Epithelial cell of esophagus (primary cell): ENCODE measurements around the gene DENND5B.
A peak's percentile ranks its signal among the peaks of the same experiment; 100 is the strongest.

ENCODE experiments used
- DNase-seq: peaks from one replicate; pipeline ENCODE4 v3.0.0; 2010; ENCODE audit warnings: low read depth
- H3K4me3 ChIP-seq: 2 replicates; pipeline ENCODE4 v1.5.1; 2011; ENCODE audit warnings: mild to moderate bottlenecking, low read length, control low read depth
- TF ChIP-seq, protein P1 (sequence below): IDR thresholded peaks from 2 replicates; pipeline ENCODE4 v1.5.1; 2011; ENCODE audit warnings: low read depth, mild to moderate bottlenecking, low read length, control low read depth, inconsistent platforms; ENCODE audit not compliant: insufficient read depth; ENCODE audit errors: missing control alignments

Gene DENND5B

DNA sequence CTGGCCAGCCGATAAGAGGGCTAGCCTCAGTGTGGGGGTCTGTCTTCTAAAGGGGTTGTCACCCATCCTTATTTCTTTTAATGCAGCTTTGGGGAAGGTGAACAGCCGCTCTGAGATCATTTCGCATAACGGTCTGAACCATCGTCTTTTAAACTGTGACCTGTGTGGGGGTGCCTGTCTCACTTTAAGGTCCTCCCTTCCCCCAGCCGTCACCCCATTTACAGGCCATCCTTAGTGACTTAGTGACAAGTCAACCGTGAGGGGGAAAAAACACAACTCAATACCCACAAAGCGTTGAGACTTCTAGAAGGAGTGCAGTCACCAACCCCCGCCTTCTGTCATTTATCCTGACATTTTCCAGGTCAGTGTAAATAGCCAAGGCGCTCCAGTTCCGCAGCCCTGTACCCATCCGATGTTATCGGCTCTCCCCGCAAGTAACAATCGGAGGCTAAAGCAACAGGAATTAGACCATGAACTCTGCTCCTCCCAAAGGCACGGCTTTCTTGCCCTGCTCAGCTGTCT, 505 bp upstream of the DENND5B start:
- TF ChIP-seq, protein P1, sequence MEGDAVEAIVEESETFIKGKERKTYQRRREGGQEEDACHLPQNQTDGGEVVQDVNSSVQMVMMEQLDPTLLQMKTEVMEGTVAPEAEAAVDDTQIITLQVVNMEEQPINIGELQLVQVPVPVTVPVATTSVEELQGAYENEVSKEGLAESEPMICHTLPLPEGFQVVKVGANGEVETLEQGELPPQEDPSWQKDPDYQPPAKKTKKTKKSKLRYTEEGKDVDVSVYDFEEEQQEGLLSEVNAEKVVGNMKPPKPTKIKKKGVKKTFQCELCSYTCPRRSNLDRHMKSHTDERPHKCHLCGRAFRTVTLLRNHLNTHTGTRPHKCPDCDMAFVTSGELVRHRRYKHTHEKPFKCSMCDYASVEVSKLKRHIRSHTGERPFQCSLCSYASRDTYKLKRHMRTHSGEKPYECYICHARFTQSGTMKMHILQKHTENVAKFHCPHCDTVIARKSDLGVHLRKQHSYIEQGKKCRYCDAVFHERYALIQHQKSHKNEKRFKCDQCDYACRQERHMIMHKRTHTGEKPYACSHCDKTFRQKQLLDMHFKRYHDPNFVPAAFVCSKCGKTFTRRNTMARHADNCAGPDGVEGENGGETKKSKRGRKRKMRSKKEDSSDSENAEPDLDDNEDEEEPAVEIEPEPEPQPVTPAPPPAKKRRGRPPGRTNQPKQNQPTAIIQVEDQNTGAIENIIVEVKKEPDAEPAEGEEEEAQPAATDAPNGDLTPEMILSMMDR: no peak
- DNase-seq: peak; percentile 4
- peak overlapping the region; percentile 78 for H3K4me3 ChIP-seq

DNA sequence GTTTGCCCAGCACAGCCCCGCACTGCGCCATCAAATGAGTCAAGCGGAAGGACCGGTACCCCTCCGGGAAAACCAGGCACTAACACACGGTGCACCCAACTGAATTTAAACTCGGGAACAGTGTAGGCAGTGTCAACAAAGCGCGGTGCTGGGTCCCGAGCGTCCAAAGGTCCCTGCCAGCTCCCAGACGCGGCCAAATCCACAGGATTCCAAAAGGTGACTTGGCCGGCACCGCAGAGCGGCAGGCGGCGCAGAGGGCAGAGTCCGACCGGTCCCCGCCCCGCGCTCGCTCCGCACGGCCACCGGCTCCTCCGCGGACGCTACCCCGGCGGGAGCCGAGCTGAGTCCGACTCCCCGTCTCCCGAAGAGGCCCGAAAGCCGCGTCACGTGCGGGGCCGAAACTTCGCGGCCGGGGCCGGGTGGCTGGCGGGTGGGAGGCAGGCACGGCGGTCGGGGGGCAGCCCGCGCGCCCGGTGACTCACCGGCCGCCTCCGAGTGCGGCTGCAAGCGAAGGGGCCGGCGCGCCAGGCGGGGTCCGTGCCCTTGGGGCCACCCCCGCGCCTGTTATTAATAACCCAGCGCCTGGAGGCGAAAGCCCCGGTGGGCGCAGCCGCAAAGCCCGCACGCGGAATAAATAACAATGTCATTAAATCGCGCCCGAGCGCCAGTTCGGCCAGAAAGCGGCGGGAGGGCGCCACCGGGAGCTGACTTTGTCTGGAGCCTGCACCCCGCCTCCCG, 863 bp downstream of the DENND5B start:
- peak overlapping the region; percentile 78 for H3K4me3 ChIP-seq
- DNase-seq: peak; percentile 57
- TF ChIP-seq, protein P1: no peak

DNA sequence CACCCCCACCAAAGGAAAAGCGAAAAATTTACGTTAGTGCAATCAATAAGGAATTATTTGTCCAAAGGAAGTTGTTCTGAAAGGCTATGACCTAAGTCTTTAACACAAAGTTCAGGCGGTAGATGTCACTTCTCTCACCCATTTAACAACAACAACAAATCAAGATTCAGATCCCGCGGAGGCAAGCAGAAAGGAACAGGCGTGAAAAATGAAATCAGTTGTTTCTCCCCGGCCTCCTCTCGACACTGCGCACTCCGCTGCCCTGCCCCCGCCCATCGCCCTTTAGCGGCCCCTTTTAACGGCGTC, 1.4 kb downstream of the DENND5B start:
- DNase-seq: no peak
- H3K4me3 ChIP-seq: peak overlapping the region; percentile 78
- TF ChIP-seq, protein P1: no peak

DNA sequence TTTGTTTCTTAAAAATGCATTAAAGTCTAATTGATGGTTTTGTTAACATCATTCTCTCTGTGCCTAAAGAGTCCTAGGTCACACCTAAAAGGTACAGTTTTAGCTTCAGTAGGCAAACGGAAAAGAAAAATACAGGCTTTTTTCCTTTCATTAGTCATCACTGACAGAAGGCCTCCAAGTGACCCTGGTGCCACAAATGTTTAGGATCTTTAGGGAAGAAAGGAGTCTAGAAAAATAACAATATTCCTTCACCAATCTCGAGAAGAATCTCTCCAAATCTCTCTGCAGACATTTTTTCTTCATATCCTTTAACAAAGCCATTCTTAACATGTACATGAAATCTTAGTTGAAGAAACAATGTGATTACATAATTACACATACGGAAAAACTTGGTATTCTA, 2.0 kb downstream of the DENND5B start:
- TF ChIP-seq, protein P1: no peak
- peak; percentile 6 for DNase-seq
- peak overlapping the region; percentile 78 for H3K4me3 ChIP-seq

DNA sequence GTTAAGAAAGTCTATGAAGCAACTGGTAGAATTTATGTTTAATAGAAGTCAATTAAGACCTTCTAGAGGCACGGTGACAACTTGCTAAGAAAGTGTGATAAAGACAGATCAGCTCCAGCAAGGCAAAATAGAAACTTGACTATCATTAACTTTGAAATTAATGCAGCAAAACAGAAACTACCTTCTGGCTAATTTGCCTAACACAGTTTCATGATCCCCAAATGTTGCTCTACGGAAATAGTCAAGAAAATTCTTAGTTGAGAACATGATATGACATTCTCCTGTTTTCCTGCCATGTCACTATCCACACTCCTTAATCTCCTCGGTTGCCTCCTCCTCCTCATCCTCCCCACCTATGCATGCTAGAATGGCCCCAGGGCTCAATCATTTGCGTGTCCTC, 4.2 kb downstream of the DENND5B start:
- no peak overlapping the region for H3K4me3 ChIP-seq
- no peak for DNase-seq
- TF ChIP-seq, protein P1: no peak

DNA sequence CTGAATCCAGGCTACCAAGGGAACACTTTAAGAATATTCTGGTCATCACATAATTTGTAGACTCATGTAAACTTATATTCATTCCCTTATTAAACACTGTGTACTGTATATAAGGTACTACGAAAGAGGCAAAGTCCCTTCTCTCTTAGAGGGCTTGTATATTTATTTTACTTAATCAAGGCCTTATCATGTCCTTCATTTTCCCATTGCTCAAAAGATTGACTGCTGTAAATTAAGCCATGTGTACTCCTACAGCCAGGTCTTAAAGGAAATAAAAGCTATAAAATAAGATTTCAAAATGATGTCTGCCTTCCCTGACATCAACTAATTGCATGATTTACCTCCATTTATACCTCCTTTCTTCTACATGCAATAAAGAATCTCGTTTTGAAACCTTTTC, 5.0 kb downstream of the DENND5B start:
- TF ChIP-seq, protein P1: no peak
- H3K4me3 ChIP-seq: no peak overlapping the region
- DNase-seq: no peak

DNA sequence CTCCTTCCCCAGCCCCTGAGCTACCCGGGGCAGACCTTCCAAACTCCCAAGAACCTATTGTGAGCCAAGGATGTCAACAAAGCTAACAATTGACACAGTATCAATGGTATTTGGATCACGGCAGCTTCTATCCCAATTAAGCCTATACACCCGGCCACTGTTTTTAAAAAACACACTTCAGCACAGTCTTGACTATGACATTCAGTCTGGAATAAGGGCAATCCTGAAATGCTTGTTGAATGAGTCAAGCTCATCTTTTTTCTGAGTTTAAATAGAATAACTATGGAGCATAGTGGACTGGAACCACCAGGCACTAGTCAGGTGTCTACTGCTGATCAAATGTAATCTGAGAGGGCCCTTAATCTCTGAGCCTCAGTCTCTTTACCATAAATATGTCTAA, 5.7 kb downstream of the DENND5B start:
- no peak for DNase-seq
- no peak overlapping the region for H3K4me3 ChIP-seq
- TF ChIP-seq, protein P1: no peak
